DLD1 (cell line): Measurements from ENCODE around the gene ALKBH4.
"Not testable (repeated sequence)": the region's sequence is repeated elsewhere in the genome, so short reads cannot be mapped to it uniquely, and the experiment has no call there.

Source experiments
- in situ Hi-C: cut with HindIII; loops from 2 replicates; pipeline ENCODE4 v1.10.0; 2017; ENCODE audit warnings: low sequenced_read_pairs

Gene ALKBH4

DNA sequence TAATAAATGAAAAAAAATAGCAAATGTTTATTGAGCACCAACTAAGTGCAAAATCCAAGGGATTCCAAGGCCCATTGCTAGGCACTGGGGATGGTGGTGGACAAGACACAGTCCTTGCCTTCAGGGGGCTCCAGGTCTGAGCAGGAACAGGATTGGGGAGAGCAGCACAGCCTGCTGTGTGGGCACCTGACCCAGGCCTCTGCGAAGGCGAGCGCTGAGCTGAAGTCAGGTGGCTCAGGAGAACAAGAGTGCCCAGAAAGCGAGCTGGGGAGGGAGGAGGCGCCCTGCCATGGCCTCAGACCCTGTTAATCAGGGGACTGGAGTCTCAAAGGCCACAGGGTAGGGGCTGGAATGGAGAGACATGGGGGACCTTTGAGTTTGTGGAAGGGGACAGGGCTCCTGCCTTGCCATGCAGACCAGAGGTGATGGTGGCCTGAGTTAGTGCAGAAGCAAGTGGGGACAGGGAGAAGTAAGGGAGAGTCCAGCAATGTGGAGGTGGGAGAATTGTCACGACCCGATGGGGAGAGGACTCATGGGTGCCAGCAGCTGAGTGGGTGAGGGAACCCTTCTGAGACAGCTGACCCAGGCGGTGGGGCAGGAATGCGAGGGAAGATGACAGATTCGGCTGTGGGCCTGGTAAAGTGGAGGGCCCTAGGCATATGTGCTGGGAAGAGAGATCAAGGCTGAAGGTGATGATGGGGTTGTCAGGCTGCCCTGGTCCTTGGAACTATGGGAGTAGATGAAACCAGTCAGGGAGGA, 35.3 kb downstream of the ALKBH4 start:
- in situ Hi-C loops = no loop called here

DNA sequence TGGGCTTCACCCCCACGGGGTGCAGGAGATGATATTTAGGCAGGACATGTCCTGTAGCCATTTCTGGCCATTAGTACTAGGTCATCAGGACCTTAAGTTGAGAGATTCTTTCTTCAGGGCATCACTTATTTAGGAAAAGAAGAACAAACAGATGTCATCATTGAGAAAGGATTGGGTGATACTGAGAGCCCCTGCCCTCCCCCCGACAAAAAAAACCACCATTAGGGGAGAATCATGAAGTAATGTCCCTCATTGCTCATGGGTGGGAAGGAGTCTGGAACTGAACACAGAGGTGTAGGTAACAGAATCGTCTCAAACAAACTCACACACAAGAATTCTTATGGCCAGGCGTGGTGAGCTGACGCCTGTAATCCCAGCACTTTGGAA, 37.7 kb downstream of the ALKBH4 start:
- in situ Hi-C loops = no loop called here

DNA sequence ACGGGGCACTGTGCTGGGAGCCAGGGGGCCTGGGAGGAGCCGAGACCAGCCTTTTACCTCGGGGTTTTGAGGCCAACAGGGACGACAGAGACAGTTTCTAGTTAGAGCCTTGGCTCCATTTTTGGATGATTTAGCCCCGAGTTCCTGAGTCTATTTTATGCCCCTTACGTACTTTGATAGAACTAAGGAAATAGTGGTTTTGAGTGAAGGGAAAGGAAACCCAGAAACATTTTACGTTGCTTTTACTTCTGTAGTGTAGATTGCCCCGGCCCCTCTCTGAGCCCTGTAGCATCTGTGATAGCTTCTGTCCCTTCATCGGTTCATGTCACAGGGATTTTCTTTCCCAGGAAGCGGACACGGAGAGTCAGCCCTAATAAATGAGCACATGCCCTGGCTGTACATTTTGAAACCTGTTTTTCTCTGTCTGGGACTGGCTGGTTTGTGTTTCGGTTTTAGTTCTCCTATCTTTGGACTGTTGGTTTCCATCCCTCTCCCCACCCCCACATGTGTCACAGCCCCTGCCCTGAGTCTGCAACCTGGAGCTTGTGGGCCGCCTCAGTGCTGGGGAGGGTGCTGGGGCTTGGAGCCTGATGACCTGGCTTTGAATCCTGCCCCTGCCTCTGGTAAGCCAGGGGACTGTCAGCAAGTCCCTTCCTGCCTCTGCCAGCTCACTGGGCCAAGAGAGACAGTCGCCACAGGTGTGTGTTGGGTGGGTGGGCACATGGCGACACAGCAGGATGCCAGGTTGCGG, 38.2 kb downstream of the ALKBH4 start:
- in situ Hi-C loops = no loop called here

DNA sequence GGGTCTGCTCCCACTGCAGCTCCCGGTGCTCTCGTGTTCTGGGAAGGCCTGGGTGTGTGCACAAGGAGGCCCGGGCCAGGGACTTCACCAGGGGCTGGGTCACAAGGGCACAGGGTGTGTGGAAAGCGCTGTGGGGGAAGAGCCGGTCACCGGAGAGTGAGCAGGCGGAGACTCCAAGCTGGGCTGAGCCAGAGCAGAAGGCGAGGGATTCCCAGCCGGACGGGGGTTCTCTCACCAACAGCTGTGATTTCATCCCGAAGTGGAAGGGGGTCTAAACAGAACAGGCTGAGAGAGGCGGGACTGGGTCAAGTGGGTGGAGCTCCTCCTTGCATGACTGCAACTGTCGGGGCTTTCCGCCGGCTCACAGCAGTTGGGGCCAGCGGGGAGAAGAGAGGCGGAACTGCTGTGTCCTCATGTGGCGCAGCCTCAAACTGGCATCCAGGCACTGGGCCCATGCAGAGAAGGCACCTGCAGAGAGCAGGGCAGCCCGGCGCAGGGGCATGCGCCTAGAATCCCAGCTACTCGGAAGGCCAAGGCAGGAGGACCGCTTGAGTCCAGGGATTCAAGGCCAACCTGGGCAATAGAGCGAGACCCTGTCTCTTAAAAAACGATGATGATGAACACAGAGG, 38.9 kb downstream of the ALKBH4 start:
- in situ Hi-C loops = no loop called here

DNA sequence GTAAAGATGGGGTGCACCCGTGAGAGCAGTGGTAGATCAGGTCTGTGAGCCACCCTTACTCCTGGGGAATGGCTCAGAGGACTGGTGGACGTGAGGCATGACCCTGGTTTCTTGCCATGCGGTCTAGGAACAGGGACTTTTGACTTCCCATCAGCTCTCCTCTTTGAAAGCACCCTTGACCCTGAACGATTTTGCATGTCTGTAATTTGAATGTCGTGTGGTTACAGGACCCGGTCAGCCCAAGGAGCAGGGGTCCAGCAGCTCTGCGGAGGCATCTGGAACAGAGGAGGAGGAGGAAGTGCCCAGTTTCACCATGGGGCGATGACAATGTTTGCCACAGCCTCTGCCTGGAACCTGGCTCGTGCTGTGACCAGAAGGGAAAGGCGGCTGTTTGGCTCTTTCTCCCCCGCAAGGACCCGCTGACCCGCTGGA, 39.9 kb downstream of the ALKBH4 start:
- in situ Hi-C loops = no loop called here

DNA sequence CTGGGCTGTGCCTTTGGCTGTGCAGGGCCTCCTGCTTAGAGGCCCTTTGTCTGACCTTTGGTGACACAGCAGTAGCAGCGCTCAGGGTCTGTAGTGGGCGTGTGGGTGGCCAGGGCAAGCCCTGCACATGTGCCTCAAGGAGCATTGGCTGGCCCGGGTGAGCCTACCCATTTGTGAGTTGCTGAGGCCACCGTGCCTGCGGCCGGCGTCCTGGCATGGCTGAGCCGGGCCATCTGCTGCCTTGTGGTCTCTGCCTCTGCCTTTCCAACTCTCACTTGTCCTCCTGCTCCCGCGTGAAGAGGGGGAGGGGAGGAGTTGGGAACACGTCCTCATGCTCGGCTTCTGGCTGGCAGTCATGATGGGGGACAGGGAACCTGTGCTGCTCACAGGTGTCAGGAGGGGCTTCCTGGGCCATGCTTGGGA, 40.5 kb downstream of the ALKBH4 start:
- in situ Hi-C loops = no loop called here

DNA sequence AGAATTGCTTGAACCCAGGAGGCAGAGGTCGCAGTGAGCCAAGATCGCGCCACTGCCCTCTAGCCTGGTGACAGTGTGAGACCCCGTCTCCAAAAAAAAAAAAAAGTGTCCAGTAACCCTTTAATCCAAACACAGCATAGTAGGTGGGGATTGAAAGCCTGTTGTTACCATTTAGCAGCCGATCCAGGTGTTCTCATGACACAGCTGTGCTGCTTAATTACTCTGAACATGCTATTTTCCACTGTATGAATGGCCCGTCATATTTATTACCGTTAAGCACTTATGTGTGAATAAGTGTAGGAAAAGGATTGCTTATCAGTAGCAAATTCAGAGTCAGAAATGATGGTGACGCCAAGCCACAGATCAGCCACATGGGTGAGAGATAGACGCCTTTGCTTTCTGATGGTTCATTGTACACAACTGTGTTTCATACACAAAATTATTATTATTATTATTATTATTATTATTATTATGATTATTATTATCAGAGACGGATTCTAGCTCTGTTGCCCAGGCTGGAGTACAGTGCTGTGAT, 42.9 kb downstream of the ALKBH4 start:
- in situ Hi-C loops = no loop called here

DNA sequence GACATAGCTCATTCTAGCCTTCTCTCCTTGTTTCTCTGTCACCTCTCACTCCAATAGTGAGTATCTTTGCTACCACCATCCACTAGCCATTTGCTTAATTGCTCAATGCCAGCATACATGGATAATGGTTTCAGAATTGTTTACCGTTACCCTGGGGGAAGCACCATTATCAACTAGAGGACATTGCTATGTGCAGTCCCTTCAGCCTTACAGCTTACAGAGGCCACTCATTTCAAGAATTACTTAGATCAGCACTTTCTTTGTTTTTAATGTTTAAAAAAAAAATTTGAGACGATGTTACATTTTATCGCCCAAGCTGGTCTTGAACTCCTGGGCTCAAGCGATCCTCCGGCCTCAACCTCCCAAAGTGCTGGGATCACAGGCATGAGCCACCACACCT, 46.1 kb downstream of the ALKBH4 start:
- in situ Hi-C loops = no loop called here

DNA sequence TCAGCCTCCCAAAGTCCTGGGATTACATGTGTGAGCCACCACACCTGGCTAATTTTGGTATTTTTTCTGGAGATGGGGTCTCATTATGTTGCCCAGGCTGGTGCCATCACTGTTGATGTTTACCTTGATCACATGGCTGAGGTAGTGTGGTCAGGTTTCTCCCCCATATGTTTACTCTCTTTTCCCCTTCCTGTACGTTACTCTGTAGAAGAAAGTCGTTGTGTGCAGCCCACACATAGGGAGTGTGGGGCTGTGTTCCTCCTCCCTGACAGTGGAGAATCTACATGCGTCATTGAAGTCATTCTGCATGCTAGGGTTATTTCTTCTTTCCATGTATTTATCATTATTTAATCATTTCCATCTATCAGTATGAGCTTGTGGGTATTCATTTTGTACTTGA, 47.6 kb downstream of the ALKBH4 start:
- in situ Hi-C loops = no loop called here

DNA sequence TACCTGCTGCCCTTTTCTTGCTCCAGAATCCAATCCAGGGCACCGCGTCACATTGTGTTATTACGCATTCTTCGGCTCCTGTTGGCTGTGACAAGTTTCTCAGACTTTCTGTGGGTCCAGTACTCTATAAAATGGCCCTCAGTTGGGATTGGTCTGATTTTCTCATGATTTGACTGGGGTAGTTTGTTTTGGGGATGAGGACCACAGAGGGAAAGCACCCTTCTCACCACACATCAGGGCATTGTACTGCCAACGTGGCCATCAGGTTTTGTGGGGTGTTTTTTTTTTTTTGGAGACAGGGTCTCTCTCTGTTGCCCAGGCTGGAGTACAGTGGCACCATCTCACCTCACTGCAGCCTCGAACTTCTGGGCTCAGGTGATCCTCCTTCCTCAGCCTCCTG, 48.3 kb downstream of the ALKBH4 start:
- in situ Hi-C loops = no loop called here

DNA sequence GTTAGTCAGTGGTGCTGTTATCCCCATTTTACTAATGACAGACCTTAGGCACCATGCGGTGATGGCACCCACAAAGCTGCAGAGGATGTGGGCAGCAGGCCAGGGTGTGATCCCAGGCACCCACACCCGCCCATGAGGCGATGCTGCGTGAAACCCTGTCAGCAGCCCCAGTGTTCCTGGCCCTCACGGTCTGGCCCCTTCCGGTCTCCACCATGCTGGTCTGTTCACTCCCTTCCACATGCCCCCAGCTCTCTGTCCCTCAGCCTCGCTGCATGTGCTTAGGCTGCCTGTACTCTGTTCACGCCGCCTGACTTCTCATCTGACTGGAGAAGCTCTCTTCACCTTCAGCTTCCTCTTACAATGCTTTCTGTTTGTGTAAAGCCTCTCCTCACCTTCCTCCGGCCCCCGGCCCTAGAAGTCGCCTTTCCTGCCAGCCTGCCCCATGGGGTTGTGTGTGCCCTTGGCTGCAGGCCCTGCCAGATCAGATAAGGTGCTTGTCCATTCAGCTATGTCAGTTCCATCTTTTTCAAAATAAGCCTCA, 48.9 kb downstream of the ALKBH4 start:
- in situ Hi-C loops = no loop called here

DNA sequence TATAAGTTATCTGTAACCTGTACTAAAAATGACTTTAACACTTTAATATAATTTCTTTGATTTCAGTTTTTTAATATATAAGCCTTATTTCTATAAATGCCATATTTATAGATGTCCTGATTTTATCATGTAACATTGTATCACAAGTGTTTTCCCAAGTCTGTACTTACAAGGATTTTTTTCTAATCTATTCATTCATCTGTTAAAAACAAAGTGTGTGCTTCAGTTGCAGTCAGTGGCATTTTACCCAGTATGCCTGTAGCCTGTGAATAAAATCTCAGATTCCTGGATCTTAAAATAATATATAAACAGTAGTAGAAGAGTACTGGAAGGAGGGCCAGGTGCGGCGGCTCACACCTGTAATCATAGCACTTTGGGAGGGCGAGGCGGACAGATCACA, 51.1 kb downstream of the ALKBH4 start:
- in situ Hi-C loops = no loop called here

DNA sequence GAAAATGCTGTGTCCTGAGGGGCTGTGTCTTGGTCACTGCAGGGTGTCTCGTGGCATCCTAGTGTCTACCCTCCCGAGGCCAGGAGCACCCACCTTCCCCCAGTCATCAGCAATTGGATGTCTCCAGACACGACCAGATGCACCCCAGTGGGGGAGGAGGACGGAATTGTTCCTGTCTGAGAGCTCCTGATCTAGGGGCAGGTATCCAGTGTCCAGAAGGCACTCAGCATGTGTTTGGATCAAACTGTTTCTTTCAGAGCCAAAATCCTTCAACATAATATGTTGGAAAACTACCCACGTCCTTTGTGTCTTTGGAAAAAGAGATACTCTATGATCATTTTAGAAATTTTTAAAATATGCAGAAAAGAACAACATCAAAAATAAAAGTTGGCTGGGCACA, 51.6 kb downstream of the ALKBH4 start:
- in situ Hi-C loops = no loop called here

DNA sequence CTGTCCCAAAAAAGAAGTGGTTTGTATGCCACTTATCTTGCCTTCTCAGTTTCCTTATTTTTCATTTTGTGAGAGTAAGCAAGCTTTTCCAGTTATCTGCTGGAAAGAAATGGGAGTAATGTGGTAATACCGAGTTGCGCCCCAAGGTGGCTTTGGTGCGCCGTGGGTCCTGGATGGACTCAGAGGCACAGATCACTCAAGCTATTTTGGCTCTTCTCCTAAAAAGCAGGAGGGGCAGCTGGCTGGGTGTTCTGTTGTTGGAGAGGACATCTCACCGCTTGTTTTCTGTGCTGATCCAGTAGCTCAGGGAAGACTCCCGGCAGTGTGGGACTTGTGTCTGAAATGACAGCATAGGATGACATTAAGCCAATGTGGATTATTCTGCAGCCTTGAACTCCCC, 52.1 kb downstream of the ALKBH4 start:
- in situ Hi-C loops = no loop called here

DNA sequence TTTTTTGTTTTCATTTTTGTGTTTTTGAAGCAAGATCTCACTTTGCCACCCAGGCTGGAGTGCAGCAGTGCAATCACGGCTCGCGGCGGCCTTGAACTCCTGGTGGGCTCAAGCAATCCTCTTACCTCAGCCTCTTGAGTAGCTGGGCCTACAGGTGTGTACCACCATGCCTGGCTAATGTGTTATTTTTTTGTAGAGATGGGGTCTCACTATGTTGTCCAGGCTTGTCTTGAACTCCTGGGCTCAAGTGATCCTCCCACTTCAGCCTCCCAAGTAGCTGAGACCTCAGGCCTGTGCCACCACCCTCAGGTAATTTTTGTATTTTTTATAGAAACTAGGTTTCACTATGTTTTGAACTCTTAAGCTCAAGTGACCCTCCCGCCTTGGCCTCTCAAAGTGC, 53.7 kb downstream of the ALKBH4 start:
- in situ Hi-C loops = no loop called here

DNA sequence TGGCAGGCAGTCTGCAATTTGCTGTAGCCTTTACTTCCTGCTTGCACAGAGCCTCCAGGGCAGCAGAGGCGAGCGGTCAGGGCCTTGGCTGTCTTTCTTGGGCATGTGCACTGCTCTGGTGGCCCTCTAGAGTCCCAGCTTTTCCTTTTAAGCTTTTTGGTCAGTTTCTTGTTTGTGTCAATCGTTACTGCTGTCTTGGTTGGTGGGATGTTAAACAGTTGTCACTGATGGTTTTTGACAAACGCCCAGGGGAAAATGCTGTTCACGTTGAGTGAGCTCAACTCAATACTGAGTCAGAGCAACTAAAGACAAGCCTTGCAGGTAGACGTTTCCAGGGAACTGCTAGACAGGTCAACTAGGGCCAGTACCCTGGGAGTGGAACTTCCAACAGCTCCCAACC, 54.5 kb downstream of the ALKBH4 start:
- in situ Hi-C loops = no loop called here

DNA sequence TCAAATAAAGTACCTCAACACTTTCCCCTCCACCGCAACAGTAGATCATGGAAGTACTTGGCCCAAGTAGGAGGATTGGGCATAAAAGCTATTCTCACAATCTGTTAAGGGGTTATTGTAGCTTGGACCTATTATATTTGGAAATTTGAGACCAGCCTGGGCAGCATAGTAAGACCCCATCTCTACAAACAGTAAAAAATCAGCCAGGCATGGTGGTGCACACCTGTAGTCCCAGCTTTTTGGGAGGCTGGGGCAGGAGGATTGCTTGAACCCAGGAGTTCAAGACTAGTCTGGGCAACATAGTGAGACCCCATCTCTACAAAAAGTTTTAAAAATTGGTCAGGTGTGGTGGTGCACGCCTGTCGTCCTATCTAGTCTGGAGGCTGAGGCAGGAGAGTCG, 55.3 kb downstream of the ALKBH4 start:
- in situ Hi-C loops = no loop called here

DNA sequence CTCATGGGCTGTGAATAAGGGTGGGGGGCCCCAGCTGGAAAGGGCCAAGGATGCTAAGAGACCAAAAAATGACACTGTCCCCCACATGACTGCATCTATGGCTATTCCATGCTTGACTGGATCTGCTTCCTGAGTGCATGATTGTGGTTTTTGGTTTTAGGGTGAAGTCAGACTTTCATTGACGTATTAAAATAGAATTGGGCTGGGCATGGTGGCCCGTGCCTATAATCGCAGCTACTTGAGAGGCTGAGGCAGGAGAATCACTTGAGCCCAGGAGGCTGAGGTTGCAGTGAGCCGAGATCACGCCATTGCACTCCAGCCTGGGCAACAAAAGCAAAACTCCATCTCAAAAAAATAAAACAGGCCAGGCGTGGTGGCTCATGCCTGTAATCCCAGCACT, 56.1 kb downstream of the ALKBH4 start:
- in situ Hi-C loops = not testable (repeated sequence)

DNA sequence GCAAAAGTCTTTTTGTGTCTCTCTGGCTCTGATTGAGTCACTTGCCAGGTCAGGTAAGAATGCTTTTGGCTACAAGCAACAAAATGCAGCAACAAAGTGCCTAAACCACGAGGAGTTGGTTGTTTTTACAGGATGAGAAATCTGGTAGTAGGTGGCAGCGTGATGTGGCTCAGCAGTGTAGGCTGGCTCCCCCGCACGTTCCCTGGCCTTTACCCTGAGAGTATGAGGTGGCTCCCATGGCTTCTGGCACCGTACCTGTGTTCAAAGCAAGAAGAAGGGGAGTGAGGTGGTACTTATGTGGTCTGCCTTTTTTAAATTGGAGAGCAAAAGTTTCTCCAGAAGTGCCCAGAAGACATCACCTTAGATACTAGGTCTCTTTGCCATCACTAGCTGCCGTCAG, 56.8 kb downstream of the ALKBH4 start:
- in situ Hi-C loops = no loop called here
